IPS DF 6.9 (cell line): ENCODE results near the gene ZBTB32.
"Not testable (repeated sequence)": the region's sequence is repeated elsewhere in the genome, so short reads cannot be mapped to it uniquely, and the experiment has no call there.

ENCODE experiments used
- DNase-seq: peaks from one replicate; pipeline ENCODE4 v3.0.0-alpha.2; 2013; ENCODE audit warnings: low read depth, low spot score
- H3K27ac ChIP-seq: one replicate; pipeline ENCODE4 v1.5.1; 2013; ENCODE audit warnings: low read length, control low read depth
- H3K27me3 ChIP-seq: 2 replicates; pipeline ENCODE4 v1.6.1; 2013; ENCODE audit warnings: mild to moderate bottlenecking, low read length; ENCODE audit not compliant: control insufficient read depth, insufficient read depth
- H3K36me3 ChIP-seq: 2 replicates; pipeline ENCODE4 v1.6.1; 2013; ENCODE audit warnings: low read length; ENCODE audit not compliant: control insufficient read depth, insufficient read depth
- H3K4me1 ChIP-seq: 2 replicates; pipeline ENCODE4 v1.6.1; 2013; ENCODE audit warnings: low read length; ENCODE audit not compliant: control insufficient read depth, insufficient read depth
- H3K4me3 ChIP-seq: 2 replicates; pipeline ENCODE4 v1.5.1; 2013; ENCODE audit warnings: mild to moderate bottlenecking, low read length
- H3K9me3 ChIP-seq: 2 replicates; pipeline ENCODE4 v1.6.1; 2013; ENCODE audit warnings: low read length, inconsistent platforms; ENCODE audit not compliant: control insufficient read depth, insufficient read depth
- WGBS: extraction: QIAGEN DNeasy Blood & Tissue Kit; methylation state at CpG from one replicate; pipeline ENCODE4 v1.1.7; 2013; ENCODE audit warnings: mixed read lengths, missing lambda C conversion rate; ENCODE audit not compliant: insufficient read length, insufficient coverage; 5-methylcytosine and 5-hydroxymethylcytosine counted together

Gene ZBTB32, protein sequence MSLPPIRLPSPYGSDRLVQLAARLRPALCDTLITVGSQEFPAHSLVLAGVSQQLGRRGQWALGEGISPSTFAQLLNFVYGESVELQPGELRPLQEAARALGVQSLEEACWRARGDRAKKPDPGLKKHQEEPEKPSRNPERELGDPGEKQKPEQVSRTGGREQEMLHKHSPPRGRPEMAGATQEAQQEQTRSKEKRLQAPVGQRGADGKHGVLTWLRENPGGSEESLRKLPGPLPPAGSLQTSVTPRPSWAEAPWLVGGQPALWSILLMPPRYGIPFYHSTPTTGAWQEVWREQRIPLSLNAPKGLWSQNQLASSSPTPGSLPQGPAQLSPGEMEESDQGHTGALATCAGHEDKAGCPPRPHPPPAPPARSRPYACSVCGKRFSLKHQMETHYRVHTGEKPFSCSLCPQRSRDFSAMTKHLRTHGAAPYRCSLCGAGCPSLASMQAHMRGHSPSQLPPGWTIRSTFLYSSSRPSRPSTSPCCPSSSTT

GRCh38 chr19:35704218-35704617 is at the start of gene ZBTB32:
ZBTB32 (plus strand) TSS chr19:35704558; CDS start chr19:35714627, 10,069 bp downstream.
- Histone ChIP-seq H3K4me1 (no peaks in the 10 kb centered on the region), H3K9me3 (no peaks in the 10 kb centered on the region), H3K36me3 (no peaks in the 10 kb centered on the region), H3K27ac (no peak within 1 kb of the TSS), H3K27me3 (no peaks in the 10 kb centered on the region; the same call in 1 of the 2 replicates), H3K4me3 (no peak within 1 kb of the TSS)
- WGBS: no CpG with 5 or more reads among the region's 24 CpGs
- no peak for DNase-seq

DNA sequence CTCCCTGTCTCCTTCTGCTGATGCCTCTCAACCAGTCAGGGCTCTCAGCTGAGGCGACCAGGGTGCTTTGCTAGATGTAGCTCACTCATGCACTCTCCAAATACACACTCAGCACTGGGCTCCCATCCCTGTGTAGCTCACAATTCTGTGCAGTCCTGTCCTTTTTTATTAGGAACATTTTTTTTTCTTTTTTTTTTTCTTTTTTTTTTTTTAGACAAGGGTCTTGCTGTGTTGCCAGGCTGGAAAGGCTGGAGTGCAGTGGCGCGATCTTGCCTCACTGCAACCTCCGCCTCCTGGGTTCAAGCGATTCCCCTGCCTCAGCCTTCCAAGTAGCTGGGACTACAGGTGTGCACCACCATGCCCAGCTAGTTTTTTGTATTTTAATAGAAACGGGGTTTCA is 49.5 kb upstream of the ZBTB32 start:
- no CpG with 5 or more reads among the region's 6 CpGs for WGBS
- not testable (repeated sequence) for H3K4me1 ChIP-seq

GRCh38 chr19:35655600-35655999 is 48.8 kb upstream of the ZBTB32 start:
- no peak overlapping the region for H3K4me3 ChIP-seq
- H3K9me3 ChIP-seq: no peaks in the 10 kb centered on the region
- H3K27ac ChIP-seq: no peak overlapping the region
- H3K4me1 ChIP-seq: no peaks in the 10 kb centered on the region
- H3K36me3 ChIP-seq: peaks cover 25% of the 10 kb centered on the region
- no CpG with 5 or more reads among the region's 4 CpGs for WGBS
- no peaks in the 10 kb centered on the region for H3K27me3 ChIP-seq
- DNase-seq: no peak

More for the DNA sequence above, 49.5 kb upstream of the ZBTB32 start:
- not testable (repeated sequence) for H3K27me3 ChIP-seq, H3K27ac ChIP-seq, H3K9me3 ChIP-seq, DNase-seq, H3K4me3 ChIP-seq
- H3K36me3 ChIP-seq: peaks cover 25% of the 10 kb centered on the region

DNA sequence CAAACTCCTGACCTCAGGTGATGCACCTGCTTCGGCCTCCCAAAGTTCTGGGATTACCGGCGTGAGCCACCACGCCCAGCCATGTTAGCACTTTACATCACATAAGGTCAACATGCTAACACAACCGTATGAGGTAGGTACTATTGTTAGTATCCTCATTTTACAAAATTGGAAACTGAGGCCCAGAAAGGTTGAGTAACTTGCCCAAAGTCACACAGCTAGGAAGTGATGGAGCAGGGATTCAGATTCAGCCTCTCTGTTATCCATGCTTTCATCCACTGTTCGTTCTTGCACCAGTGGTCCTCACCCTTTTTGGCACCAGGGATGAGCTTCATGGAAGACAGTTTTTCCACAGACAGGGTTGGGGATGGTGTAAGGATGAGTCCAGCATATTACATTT is 47.7 kb upstream of the ZBTB32 start:
- Histone ChIP-seq H3K4me1 (no peaks in the 10 kb centered on the region), H3K4me3 (no peak overlapping the region), H3K27me3 (no peaks in the 10 kb centered on the region), H3K36me3 (peaks cover 17% of the 10 kb centered on the region), H3K27ac (no peak overlapping the region), H3K9me3 (no peaks in the 10 kb centered on the region)
- WGBS: no CpG with 5 or more reads among the region's 6 CpGs
- no peak for DNase-seq

DNA sequence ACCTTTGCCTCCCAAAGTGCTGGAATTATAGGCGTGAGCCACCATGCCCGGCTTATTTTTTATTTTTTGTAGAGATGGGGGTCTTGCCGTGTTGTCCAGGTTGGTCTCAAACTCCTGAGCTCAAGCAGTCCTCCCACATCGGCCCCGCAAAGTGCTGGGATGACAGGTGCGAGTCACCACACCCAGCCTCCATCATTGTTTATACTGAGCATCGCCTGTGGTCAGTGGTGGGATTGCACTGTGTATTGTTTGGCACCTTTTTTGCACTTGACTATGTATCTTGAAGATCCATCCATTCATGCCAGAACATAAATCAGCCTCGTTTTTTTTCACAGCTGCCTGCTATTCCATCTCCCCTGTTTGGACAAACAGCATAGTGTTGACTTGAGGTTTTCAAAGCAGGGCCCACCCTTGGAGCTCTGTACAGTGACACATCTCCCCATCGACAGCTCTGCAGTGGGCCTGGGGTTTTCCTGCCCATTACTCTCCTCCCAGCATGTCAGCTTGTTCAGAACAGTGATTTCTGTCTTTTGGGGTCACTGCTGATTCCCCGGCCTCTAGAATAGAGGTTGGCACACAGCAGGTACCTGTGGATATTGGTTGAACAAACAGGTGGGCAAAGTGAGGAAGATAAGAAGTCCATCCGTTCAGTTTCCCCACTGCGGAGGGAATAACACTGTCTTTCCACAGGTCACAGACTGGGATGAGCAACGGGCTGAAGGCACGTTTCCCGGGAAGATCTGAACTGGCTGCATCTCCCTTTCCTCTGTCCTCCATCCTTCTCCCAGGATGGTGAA is 46.3 kb upstream of the ZBTB32 start:
- Histone ChIP-seq H3K4me1 (no peaks in the 10 kb centered on the region), H3K4me3 (no peak overlapping the region), H3K27me3 (no peaks in the 10 kb centered on the region), H3K27ac (no peak overlapping the region), H3K9me3 (no peaks in the 10 kb centered on the region), H3K36me3 (peaks cover 17% of the 10 kb centered on the region)
- no peak for DNase-seq
- WGBS: no CpG with 5 or more reads among the region's 15 CpGs

DNA sequence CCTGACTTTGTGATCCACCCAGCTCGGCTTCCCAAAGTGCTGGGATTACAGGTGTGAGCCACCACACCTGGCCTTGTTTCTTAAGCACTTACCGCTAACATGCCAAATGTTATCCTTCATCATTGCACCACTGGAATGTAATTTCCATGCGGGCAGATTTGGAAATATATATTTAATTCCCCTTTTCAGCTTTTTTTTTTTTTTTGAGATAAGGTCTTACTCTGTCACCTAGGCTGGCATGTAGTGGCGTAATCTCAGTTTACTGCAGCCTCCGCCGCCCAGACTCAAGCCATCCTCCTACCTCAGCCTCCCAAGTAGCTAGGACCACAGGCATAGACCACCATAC is 42.4 kb upstream of the ZBTB32 start:
- H3K4me1 ChIP-seq: no peaks in the 10 kb centered on the region
- H3K27me3 ChIP-seq: no peaks in the 10 kb centered on the region
- no peaks in the 10 kb centered on the region for H3K9me3 ChIP-seq
- H3K4me3 ChIP-seq: no peak overlapping the region
- H3K27ac ChIP-seq: no peak overlapping the region
- WGBS: no CpG with 5 or more reads among the region's 6 CpGs
- no peak for DNase-seq
- H3K36me3 ChIP-seq: peaks cover 6% of the 10 kb centered on the region; the same call in 1 of the 2 replicates

DNA sequence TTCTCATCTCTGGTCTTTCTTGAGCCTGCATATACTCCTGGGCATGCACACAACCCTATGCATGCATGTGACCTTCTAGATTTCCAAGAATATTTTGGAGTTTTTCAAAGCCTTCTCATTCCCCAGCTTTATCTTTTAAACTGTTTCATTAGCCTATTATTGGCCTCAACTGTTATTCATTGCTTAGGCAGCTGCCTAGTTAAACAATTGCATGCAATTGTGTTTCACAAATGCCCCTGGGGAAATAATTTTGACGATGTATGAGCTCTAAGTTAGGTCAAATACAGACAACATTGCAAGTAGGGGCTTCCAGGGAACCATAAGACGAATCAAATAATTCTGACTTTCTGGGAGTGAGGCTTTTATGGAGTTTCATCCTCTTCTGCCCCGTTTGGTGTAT is 40.4 kb upstream of the ZBTB32 start:
- Histone ChIP-seq H3K27me3 (no peaks in the 10 kb centered on the region), H3K4me1 (no peaks in the 10 kb centered on the region), H3K27ac (no peak overlapping the region), H3K4me3 (no peak overlapping the region), H3K36me3 (no peaks in the 10 kb centered on the region), H3K9me3 (no peaks in the 10 kb centered on the region)
- no peak for DNase-seq
- no CpG with 5 or more reads among the region's 3 CpGs for WGBS

DNA sequence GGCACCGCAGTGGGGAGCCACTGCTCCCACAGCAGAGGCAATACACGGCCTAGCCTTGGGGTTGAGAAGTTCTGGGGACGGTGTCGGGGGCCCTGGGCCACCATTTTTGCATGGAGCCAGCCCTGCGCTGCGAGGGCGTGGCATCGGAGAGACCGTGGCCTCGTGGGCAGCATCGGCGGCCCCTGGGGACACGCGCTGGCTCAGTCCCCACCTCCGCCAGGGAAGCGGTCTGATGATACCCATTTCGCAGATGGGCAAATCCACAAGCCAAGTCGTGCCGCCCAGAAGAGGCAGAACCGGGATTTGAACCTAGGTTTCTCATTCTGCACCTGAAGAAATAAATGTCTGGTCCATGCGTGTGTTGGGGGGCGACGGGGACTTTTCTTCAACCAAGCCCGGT is 39.2 kb upstream of the ZBTB32 start:
- no CpG with 5 or more reads among the region's 24 CpGs for WGBS
- Histone ChIP-seq H3K9me3 (no peaks in the 10 kb centered on the region), H3K36me3 (no peaks in the 10 kb centered on the region), H3K4me3 (no peak overlapping the region), H3K27ac (no peak overlapping the region), H3K27me3 (no peaks in the 10 kb centered on the region), H3K4me1 (no peaks in the 10 kb centered on the region)
- no peak for DNase-seq

DNA sequence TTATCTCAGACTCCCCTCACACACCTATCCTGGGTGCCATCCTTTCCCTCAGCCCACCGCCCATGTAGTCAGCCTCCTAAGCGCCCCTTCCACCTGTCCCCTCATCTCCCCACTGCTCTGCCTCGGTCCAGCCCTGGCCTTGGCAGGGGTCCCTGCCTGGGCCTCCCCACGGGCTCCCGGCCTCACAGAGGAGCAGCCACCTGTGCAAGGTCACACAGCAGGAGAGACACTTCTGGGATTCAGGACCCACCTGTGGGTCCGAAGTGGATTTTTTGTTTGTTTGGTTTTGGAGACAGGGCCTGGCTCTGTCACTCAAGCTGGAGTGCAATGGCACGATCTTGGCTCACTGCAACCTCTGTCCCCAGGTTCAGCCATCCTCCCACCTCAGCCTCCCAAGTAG is 38.8 kb upstream of the ZBTB32 start:
- H3K27ac ChIP-seq: no peak overlapping the region
- H3K9me3 ChIP-seq: no peaks in the 10 kb centered on the region
- no peak overlapping the region for H3K4me3 ChIP-seq
- no peaks in the 10 kb centered on the region for H3K36me3 ChIP-seq
- H3K27me3 ChIP-seq: no peaks in the 10 kb centered on the region
- DNase-seq: no peak
- no CpG with 5 or more reads among the region's 7 CpGs for WGBS
- no peaks in the 10 kb centered on the region for H3K4me1 ChIP-seq

DNA sequence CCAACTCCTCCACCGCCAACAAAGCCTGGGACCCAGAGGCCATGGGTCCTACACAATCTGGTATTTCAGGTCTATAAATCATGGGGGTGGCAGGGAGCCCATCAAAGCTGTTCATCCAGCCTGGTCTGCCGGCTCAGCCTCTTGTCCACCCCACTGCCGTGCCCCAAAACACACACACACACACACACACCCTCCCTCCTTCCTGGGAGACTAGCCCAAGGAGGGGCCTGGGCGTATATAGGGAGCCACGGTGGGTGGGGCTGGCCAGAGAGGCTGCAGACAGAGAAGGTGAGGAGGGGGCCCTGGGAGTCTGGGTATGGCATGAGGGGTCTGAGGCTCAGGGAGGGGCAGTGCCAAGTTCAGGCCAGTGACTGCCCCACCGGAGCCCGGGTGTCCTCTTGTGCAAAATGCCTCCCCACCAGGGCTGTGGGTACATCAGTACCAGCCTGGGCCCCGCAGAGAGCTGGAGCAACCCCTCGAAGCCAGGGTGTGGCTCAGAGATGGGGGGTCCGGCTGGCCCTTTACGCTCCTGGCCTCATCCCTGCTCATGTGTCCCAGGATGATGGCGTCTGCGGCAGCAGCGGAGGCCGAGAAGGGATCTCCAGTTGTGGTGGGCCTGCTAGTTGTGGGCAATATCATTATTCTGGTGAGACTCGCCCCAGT is 38.0 kb upstream of the ZBTB32 start, which contains the start of gene UPK1A:
Gene UPK1A (plus strand): TSS at position 267 of the 663 bp plus-strand sequence. CDS start 296 bp downstream, at position 563.
- Histone ChIP-seq H3K27ac (no peak within 1 kb of the TSS), H3K4me1 (no peaks in the 10 kb centered on the region), H3K9me3 (no peaks in the 10 kb centered on the region), H3K27me3 (no peaks in the 10 kb centered on the region), H3K36me3 (no peaks in the 10 kb centered on the region), H3K4me3 (no peak within 1 kb of the TSS)
- no CpG with 5 or more reads among the region's 16 CpGs for WGBS
- DNase-seq: no peak
